Measurements from ENCODE around the gene C19orf44.

C19orf44 gene

GRCh38 chr19:16518483-16519229 is 22.5 kb downstream of the C19orf44 start:
- H3K4me3 ChIP-seq (replicated peaks in 1 of 2; ENCODE audit: low read depth in 2 of 2, low read length in 2 of 2) = no peak overlapping the region
- no peak for DNase-seq (ENCODE audit: low read depth in 2 of 2)
- no peak for TF ChIP-seq CTCF (IDR thresholded peaks at IDR 0.05; ENCODE audit: low read depth, low read length)

GRCh38 chr19:16519230-16519687 is 23.1 kb downstream of the C19orf44 start:
- no peak for TF ChIP-seq CTCF (IDR thresholded peaks at IDR 0.05; ENCODE audit: low read depth, low read length)
- DNase-seq (ENCODE audit: low read depth in 2 of 2) = no peak
- no peak overlapping the region for H3K4me3 ChIP-seq (replicated peaks in 1 of 2; ENCODE audit: low read depth in 2 of 2, low read length in 2 of 2)

GRCh38 chr19:16520074-16520973 is 24.1 kb downstream of the C19orf44 start:
- DNase-seq (ENCODE audit: low read depth in 2 of 2) = no peak
- no peak for TF ChIP-seq CTCF (IDR thresholded peaks at IDR 0.05; ENCODE audit: low read depth, low read length)

GRCh38 chr19:16520986-16521624 is 24.9 kb downstream of the C19orf44 start:
- TF ChIP-seq CTCF (IDR thresholded peaks at IDR 0.05; ENCODE audit: low read depth, low read length) = no peak
- no peak for DNase-seq (ENCODE audit: low read depth in 2 of 2)
- no peak overlapping the region for H3K4me3 ChIP-seq (replicated peaks in 1 of 2; ENCODE audit: low read depth in 2 of 2, low read length in 2 of 2)

More at GRCh38 chr19:16520074-16520973, 24.1 kb downstream of the C19orf44 start:
- H3K4me3 ChIP-seq (replicated peaks in 1 of 2; ENCODE audit: low read depth in 2 of 2, low read length in 2 of 2) = no peak overlapping the region

- H3K4me3 ChIP-seq (replicated peaks in 1 of 2; ENCODE audit: low read depth in 2 of 2, low read length in 2 of 2) = no peak overlapping the region
- DNase-seq (ENCODE audit: low read depth in 2 of 2) = no peak
- no peak for TF ChIP-seq CTCF (IDR thresholded peaks at IDR 0.05; ENCODE audit: low read depth, low read length)
Observed at GRCh38 chr19:16521715-16522289, 25.6 kb downstream of the C19orf44 start.

All from cardiac fibroblast (primary cell).